Astrocyte (in vitro differentiated cells and primary cell): ENCODE results near the gene EFS.

Experiments used
- EZH2 ChIP-seq: IDR thresholded peaks from 2 replicates; pipeline ENCODE4 v1.6.1; 2012; ENCODE audit warnings: mild to moderate bottlenecking, low read length, inconsistent platforms; ENCODE audit not compliant: insufficient read depth
- TF ChIP-seq, protein P1 (sequence below): IDR thresholded peaks from 2 replicates; pipeline ENCODE4 v1.5.1; 2011; ENCODE audit warnings: low read depth, mild to moderate bottlenecking, inconsistent platforms, low read length, moderate library complexity; ENCODE audit not compliant: insufficient read depth

DNA sequence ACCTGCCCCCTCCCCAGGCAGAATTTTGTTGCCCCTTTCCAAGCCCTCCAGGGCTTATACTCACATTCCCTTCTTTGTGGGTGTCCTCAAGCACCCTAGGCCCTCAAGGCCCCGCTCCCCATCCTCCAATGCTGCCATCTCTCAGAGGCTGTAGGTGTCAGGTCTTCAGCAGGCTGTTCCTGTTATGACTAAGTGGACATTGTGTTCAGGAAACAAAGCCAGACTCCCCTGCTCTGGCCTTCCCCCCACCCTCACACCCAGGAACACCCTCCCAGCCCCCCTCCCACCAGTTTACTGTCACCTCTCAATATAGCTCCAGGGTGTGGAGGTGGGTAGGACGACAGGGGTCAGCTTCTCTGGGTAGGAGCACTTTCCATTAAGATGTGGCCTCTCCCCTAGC, 44.5 kb upstream of the EFS start:
- TF ChIP-seq, protein P1, sequence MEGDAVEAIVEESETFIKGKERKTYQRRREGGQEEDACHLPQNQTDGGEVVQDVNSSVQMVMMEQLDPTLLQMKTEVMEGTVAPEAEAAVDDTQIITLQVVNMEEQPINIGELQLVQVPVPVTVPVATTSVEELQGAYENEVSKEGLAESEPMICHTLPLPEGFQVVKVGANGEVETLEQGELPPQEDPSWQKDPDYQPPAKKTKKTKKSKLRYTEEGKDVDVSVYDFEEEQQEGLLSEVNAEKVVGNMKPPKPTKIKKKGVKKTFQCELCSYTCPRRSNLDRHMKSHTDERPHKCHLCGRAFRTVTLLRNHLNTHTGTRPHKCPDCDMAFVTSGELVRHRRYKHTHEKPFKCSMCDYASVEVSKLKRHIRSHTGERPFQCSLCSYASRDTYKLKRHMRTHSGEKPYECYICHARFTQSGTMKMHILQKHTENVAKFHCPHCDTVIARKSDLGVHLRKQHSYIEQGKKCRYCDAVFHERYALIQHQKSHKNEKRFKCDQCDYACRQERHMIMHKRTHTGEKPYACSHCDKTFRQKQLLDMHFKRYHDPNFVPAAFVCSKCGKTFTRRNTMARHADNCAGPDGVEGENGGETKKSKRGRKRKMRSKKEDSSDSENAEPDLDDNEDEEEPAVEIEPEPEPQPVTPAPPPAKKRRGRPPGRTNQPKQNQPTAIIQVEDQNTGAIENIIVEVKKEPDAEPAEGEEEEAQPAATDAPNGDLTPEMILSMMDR, result no peak
- no peak for TF ChIP-seq EZH2
